ENCODE results near the gene TRNAU1AP.
"Not testable (repeated sequence)": the region's sequence is repeated elsewhere in the genome, so short reads cannot be mapped to it uniquely, and the experiment has no call there.

The TRNAU1AP gene

DNA sequence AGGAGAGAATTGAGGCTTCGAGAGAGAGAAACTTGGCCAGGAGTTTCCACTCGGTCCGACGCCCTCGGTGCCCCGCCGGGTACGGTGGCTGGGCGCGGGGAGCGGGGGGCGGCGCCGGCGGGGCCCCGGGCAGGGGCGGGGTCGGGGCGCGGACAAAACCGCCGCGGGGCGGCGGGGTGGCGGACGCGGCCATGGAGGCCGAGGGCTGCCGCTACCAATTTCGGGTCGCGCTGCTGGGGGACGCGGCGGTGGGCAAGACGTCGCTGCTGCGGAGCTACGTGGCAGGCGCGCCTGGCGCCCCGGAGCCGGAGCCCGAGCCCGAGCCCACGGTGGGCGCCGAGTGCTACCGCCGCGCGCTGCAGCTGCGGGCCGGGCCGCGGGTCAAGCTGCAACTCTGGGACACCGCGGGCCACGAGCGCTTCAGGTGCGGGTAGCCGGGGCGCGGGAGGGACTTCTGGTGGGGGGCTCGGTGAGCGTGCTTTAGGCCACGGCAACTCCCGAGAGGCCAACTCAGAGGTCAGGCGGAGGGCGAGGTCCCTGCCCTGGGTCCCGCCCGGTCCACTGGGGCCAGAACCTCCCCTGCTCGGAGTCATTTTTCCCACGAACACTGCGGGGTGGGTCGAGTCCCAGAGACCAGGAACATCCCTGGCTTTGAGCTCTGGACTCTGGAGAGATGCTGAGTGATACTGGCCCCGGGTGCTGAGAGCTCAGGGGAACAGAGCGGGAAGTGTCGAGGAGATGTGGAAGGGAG is 39.6 kb downstream of the TRNAU1AP start:
- peak overlapping the region; percentile 13 for H3K4me3 ChIP-seq (ENCODE audit: low read length)
- TF ChIP-seq, protein P1, sequence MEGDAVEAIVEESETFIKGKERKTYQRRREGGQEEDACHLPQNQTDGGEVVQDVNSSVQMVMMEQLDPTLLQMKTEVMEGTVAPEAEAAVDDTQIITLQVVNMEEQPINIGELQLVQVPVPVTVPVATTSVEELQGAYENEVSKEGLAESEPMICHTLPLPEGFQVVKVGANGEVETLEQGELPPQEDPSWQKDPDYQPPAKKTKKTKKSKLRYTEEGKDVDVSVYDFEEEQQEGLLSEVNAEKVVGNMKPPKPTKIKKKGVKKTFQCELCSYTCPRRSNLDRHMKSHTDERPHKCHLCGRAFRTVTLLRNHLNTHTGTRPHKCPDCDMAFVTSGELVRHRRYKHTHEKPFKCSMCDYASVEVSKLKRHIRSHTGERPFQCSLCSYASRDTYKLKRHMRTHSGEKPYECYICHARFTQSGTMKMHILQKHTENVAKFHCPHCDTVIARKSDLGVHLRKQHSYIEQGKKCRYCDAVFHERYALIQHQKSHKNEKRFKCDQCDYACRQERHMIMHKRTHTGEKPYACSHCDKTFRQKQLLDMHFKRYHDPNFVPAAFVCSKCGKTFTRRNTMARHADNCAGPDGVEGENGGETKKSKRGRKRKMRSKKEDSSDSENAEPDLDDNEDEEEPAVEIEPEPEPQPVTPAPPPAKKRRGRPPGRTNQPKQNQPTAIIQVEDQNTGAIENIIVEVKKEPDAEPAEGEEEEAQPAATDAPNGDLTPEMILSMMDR (IDR thresholded peaks at IDR 0.05; ENCODE audit: insufficient read depth, low read depth, low read length, missing control alignments): no peak
- no peak for DNase-seq (ENCODE audit: low read depth)

DNA sequence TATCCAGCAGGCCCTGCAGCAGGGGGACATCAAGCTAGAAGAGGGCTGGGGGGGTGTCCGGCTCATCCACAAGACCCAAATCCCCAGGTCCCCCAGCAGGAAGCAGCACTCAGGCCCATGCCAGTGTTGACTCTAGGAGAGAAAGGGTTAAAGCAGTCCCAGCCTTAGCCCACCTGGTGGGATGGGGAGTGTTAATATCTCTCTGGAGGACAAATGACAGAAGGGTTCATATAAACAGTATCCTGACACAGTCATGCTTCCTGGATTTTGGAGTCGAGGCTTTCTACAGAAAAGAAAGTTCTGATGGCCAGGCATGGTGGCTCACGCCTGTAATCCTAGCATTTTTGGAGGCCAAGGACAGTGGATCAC is 41.1 kb downstream of the TRNAU1AP start:
- not testable (repeated sequence) for DNase-seq (ENCODE audit: low read depth); H3K4me3 ChIP-seq (ENCODE audit: low read length)

DNA sequence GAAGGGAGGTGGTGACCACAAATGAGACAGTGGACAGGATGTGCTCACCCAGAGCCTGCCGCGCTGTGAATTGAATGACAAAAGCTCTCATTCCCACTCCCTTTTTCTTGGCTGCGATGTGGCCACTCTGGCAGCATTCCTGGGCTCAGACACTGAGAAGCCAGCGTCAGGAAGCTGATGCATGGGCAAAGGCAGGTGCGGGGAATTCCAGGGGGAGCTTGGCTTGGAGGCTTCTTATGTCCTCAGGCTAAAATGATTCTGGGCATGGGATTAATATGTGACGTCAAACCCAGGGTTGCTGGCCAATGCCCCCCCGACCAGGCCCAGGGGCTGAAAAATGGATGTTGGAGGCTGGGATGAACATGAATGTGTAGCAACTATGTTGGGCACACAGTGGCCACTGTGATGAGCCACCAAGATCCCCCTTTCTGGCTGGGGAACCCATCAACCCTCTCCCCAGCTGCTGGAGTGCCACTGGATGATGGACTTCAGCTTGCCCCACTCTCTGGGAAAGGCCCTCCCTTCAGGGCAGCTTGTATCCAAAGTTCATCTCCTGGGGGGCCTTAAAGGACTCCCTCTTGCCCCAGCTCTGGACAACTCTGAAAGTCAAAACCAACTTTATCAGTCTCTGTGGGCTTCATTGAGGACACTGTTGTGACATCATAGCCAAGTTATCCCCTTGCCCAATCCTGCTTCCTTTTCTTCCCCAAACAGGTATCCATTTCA is 42.0 kb downstream of the TRNAU1AP start:
- DNase-seq (ENCODE audit: low read depth): peak; percentile 77

DNA sequence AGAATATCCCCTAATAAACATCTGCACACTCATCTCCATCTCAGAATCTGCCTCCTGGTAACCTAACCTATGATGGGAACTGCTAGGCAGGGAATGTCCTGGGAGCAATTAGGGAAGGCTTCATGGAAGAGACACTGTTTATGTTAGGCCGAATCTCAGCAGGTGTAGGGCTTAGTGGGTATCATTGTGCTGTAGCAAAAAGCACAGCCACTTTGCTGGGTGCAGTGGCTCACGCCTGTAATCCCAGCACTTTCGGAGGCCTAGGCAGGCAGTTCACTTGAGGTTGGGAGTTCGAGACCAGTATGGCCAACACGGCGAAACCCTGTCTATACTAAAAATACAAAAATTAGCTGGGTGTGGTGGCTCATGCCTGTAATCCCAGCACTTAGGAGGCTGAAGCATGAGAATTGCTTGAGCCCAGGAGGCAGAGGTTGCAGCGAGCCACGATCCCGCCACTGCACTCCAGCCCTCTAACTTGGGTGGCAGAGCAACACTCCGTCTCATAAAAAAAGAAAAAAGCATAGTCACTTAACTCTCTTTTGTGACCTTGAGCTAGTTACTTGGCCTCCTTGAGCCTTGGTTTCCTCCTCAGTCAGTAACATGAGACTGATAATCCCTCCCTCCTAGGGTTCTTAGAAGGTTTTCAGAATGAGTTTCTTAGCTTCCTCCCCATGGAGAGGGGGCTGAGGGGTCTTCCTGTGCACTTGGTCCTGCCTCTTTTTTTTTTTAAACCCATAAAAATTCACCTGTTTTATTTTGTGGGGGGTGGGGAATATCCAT is 42.7 kb downstream of the TRNAU1AP start:
- DNase-seq (ENCODE audit: low read depth): no peak
- TF ChIP-seq, protein P1 (IDR thresholded peaks at IDR 0.05; ENCODE audit: insufficient read depth, low read depth, low read length, missing control alignments): no peak
- no peak overlapping the region for H3K4me3 ChIP-seq (ENCODE audit: low read length)

More for the DNA sequence above, 42.0 kb downstream of the TRNAU1AP start:
- H3K4me3 ChIP-seq (ENCODE audit: low read length): not testable (repeated sequence)

DNA sequence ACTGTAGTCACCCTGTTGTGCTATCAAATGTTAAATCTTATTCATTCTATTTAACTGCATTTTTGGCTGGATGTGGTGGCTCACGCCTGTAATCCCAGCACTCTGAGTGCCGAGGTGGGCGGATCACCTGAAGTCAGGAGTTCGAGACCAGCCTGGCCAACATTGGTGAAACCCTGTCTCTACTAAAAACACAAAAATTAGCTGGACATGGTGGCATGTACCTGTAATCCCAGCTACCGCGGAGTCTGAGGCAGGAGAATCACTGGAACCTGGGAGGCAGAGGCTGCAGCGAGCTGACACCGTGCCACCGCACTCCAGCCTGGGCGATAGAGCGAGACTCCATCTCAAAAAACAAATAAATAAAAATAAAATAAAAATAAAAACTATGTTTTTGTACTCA is 43.4 kb downstream of the TRNAU1AP start:
- H3K4me3 ChIP-seq (ENCODE audit: low read length); DNase-seq (ENCODE audit: low read depth): not testable (repeated sequence)

DNA sequence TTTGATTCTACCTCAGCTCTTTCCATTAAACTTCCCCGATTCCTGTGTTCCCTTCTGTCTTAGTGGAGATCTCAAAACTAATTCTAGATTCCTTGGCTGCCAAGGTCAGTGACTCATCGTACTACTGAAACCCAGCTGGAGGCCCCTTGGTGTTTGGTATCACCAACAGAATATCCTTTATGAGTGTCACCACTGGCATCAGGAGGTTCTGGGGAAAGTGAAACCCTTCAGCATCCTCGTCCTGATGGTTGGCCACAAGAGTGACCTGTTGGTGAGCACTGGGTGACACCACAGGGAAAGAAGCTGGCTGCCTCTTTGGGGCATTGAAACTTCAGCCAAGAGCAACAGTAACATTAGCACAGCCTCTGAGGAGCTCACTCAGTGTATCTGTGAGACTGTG is 48.8 kb downstream of the TRNAU1AP start:
- TF ChIP-seq, protein P1 (IDR thresholded peaks at IDR 0.05; ENCODE audit: insufficient read depth, low read depth, low read length, missing control alignments): no peak
- peak; percentile 78 for DNase-seq (ENCODE audit: low read depth)
- H3K4me3 ChIP-seq (ENCODE audit: low read length): no peak overlapping the region

DNA sequence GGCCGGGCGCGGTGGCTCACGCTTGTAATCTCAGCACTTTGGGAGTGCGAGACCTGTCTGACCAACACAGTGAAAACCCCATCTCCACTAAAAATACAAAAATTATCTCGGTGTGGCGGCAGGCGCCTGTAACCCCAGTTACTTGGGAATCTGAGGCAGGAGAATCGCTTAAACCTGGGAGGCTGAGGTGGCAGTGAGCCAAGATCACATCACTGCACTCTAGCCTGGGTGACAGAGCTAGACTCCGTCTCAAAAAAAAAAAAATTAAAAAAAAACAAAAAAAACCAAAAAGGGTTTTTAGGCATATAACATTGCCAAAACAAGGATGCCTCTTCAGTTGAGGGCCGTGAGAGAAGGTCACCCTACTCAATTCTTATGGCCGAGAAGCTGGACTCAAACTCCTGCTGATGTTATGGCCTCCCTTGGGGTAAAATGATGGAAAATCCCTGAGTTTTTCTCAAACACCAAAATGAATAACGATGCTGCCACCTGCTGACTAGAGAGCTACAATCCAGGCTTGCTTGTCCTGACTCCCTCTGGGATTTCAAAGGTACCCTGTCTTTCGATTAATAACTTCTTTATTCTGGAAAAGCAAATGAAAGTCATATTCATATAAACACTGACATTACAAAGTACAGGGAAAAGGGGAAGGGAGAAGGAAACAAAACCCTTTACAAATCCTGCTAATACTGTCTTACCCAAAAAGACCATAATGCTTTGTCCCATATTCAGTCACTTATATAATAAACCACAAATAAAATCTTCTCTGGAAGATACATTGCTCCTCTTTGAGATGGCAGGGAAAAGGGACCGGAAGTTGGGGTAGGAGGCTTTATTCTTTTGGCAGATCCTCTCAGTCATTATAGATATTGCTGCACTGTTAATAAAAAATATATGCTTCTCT is 49.9 kb downstream of the TRNAU1AP start:
- TF ChIP-seq, protein P1 (IDR thresholded peaks at IDR 0.05; ENCODE audit: insufficient read depth, low read depth, low read length, missing control alignments): peak; percentile 73
- peak; percentile 76 for DNase-seq (ENCODE audit: low read depth)
- no peak overlapping the region for H3K4me3 ChIP-seq (ENCODE audit: low read length)

DNA sequence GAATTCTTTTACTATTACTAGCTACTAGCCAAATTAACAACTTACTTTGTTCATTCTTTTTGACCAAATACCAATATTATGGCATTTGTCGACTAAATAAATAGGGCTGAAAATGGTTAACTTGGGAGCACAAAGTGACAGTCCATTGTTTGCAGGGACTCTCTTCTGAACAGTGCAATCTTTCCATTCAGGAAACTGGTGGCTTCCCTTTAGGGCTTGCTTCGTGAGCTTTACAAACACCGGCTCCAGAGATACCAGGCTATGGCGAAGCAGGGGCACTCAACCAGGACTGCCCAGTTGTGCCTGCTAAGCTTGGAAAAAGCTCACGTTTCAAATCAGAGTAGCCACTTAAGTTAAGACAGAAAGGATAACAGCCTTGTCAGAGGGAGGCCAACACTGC is 51.5 kb downstream of the TRNAU1AP start:
- no peak for DNase-seq (ENCODE audit: low read depth)
- TF ChIP-seq, protein P1 (IDR thresholded peaks at IDR 0.05; ENCODE audit: insufficient read depth, low read depth, low read length, missing control alignments): no peak
- H3K4me3 ChIP-seq (ENCODE audit: low read length): no peak overlapping the region

Data from epithelial cell of esophagus (primary cell).